Colonic mucosa (tissue), 4 donors: ENCODE data around the gene AQP5. TPM values are rescaled to one million over a fixed set of nuclear protein-coding genes. Genes with fewer than 3 reads are reported as not detected.

ENCODE experiments used
- DNase-seq: peaks from one replicate; pipeline ENCODE4 v3.0.0-alpha.2; 2020
- H3K27ac ChIP-seq: fragments of 200-600 bp; one replicate; pipeline ENCODE4 v1.8.0; 2021
- H3K27me3 ChIP-seq: fragments of 200-600 bp; one replicate; pipeline ENCODE4 v1.8.0; 2021
- H3K36me3 ChIP-seq: fragments of 200-600 bp; one replicate; pipeline ENCODE4 v1.8.0; 2021
- H3K4me1 ChIP-seq: fragments of 200-600 bp; one replicate; pipeline ENCODE4 v1.8.0; 2021; ENCODE audit warnings: mild to moderate bottlenecking
- H3K4me3 ChIP-seq: fragments of 200-600 bp; one replicate; pipeline ENCODE4 v1.8.0; 2021
- H3K9ac ChIP-seq, 2 donors: one replicate each; pipeline ENCODE4 v1.7.0; 2013; ENCODE audit warnings: control low read depth in 2 of 2, low read depth in 2 of 2, low read length in 2 of 2
- H3K9me3 ChIP-seq: fragments of 200-600 bp; one replicate; pipeline ENCODE4 v1.8.0; 2021
- CTCF ChIP-seq: fragments of 200-600 bp; IDR thresholded peaks from one replicate; pipeline ENCODE4 v1.8.0; 2022; ENCODE audit warnings: antibody characterized with exemption, mild to moderate bottlenecking
- intact Hi-C: fragments of 100-400 bp; cut with DNase I; formaldehyde crosslinking; loops from one replicate; pipeline ENCODE4 v1.14.1; 2022
- total RNA-seq, 2 donors: library from RNA; stranded (reverse); fragmentation: NEBNext Ultra II Directional in 1 of 2; extraction: Animal tissue kit (Norgen Biotek cat#: 25700) in 1 of 2; gene quantifications; one replicate each; pipeline ENCODE4 v1.2.1, GENCODE V29; 2021
- donor health status: healthy.
- donor health status: DM: no; HTN: no; CAD: no.
- donor health status: DM: no; HTN: no; CAD: no.

The AQP5 gene
- total RNA-seq, 2 donors from 2014 or later = not detected

- Histone ChIP-seq H3K27me3 (no peaks in the 10 kb centered on the region), H3K4me1 (no peaks in the 10 kb centered on the region), H3K36me3 (no peaks in the 10 kb centered on the region), H3K9me3 (no peaks in the 10 kb centered on the region), H3K27ac (no peak overlapping the region), H3K9ac (no peak overlapping the region), H3K4me3 (no peak overlapping the region)
- intact Hi-C loops = no loop called here
- TF ChIP-seq CTCF = no peak
- no peak for DNase-seq
Measured at GRCh38 chr12:49923035-49923644, 38.5 kb upstream of the AQP5 start.

GRCh38 chr12:49923880-49924556 is 37.7 kb upstream of the AQP5 start:
- no peaks in the 10 kb centered on the region for H3K4me1 ChIP-seq

GRCh38 chr12:49924628-49925246 is 36.9 kb upstream of the AQP5 start:
- H3K4me1 ChIP-seq = no peaks in the 10 kb centered on the region
- no peaks in the 10 kb centered on the region for H3K9me3 ChIP-seq
- H3K27me3 ChIP-seq = no peaks in the 10 kb centered on the region
- no peak overlapping the region for H3K4me3 ChIP-seq
- TF ChIP-seq CTCF = no peak
- no peak overlapping the region for H3K9ac ChIP-seq
- H3K27ac ChIP-seq = no peak overlapping the region
- intact Hi-C loops = no loop called here
- no peaks in the 10 kb centered on the region for H3K36me3 ChIP-seq
- no peak for DNase-seq

More at GRCh38 chr12:49923880-49924556, 37.7 kb upstream of the AQP5 start:
- intact Hi-C loops = no loop called here
- Histone ChIP-seq H3K27ac (no peak overlapping the region), H3K9ac (no peak overlapping the region), H3K9me3 (no peaks in the 10 kb centered on the region), H3K4me3 (no peak overlapping the region), H3K27me3 (no peaks in the 10 kb centered on the region), H3K36me3 (no peaks in the 10 kb centered on the region)
- no peak for TF ChIP-seq CTCF
- DNase-seq = no peak

GRCh38 chr12:49925433-49926204 is 36.1 kb upstream of the AQP5 start:
- H3K27ac ChIP-seq = no peak overlapping the region
- TF ChIP-seq CTCF = no peak
- no peaks in the 10 kb centered on the region for H3K4me1 ChIP-seq
- DNase-seq = no peak
- no peaks in the 10 kb centered on the region for H3K27me3 ChIP-seq
- H3K36me3 ChIP-seq = no peaks in the 10 kb centered on the region
- H3K9me3 ChIP-seq = no peaks in the 10 kb centered on the region
- no peak overlapping the region for H3K4me3 ChIP-seq
- intact Hi-C loops = no loop called here
- H3K9ac ChIP-seq = no peak overlapping the region

GRCh38 chr12:49928471-49928870 is 33.2 kb upstream of the AQP5 start:
- Histone ChIP-seq H3K4me3 (no peak overlapping the region), H3K9me3 (no peaks in the 10 kb centered on the region), H3K4me1 (no peaks in the 10 kb centered on the region), H3K27ac (no peak overlapping the region), H3K27me3 (no peaks in the 10 kb centered on the region), H3K36me3 (no peaks in the 10 kb centered on the region), H3K9ac (no peak overlapping the region)
- DNase-seq = no peak
- intact Hi-C loops = no loop called here
- TF ChIP-seq CTCF = no peak
